Caco-2 (cell line): ENCODE results near the gene CNTNAP5. TPM values are rescaled to one million over a fixed set of nuclear protein-coding genes. Genes with fewer than 3 reads are reported as not detected.

Experiments used
- BruUV-seq: library from RNA; stranded (reverse); fragments of 400-500 nt; replicated peaks from 2 replicates; lab custom pipeline; 2021; lab: Mats Ljungman, UMichigan
- CTCF ChIA-PET: fragments of 300-600 bp; sonication (Branson Sonifier 250); formaldehyde crosslinking; loops from one replicate; lab custom pipeline; 2022; ENCODE audit warnings: antibody characterized with exemption; lab: Charles Lee
- POLR2A ChIA-PET: fragments of 300-600 bp; sonication (Branson Sonifier 250); formaldehyde crosslinking; loops from one replicate; lab custom pipeline; 2022; ENCODE audit warnings: antibody characterized with exemption; lab: Charles Lee
- DNase-seq, 2 experiments: peaks; one replicate each; pipeline versions ENCODE4 v3.0.0 to v3.0.0-alpha.2; 2020 to 2022
- H3K27me3 ChIP-seq: replicated peaks from 2 replicates; pipeline ENCODE4 v1.6.0; 2011; ENCODE audit warnings: low read length; ENCODE audit not compliant: control insufficient read depth, insufficient read depth
- H3K36me3 ChIP-seq: 2 replicates; pipeline ENCODE4 v1.5.1; 2011; ENCODE audit warnings: low read length; ENCODE audit not compliant: control insufficient read depth, insufficient read depth
- H3K4me1 ChIP-seq: fragments of 250-450 bp; sonication (Bioruptor Pico); 2 replicates; pipeline ENCODE4 v1.5.1; 2020; ENCODE audit warnings: mild to moderate bottlenecking
- H3K4me3 ChIP-seq: 2 replicates; pipeline ENCODE4 v1.5.1; 2011; ENCODE audit warnings: low read depth, mild to moderate bottlenecking, control low read depth, low read length
- H3K9me3 ChIP-seq: fragments of 250-450 bp; sonication (Bioruptor Pico); 2 replicates; pipeline ENCODE4 v1.5.1; 2020; ENCODE audit warnings: mild to moderate bottlenecking, moderate library complexity
- H3K27ac Mint-ChIP-seq: one replicate; pipeline ENCODE4 v1.8.0; 2022; ENCODE audit warnings: mixed read lengths; ENCODE audit not compliant: unreplicated experiment
- H3K27me3 Mint-ChIP-seq: one replicate; pipeline ENCODE4 v1.8.0; 2022; ENCODE audit warnings: mixed read lengths; ENCODE audit not compliant: insufficient read depth, unreplicated experiment
- H3K36me3 Mint-ChIP-seq: one replicate; pipeline ENCODE4 v1.8.0; 2022; ENCODE audit warnings: mild to moderate bottlenecking, mixed read lengths; ENCODE audit not compliant: insufficient read depth, unreplicated experiment
- H3K4me1 Mint-ChIP-seq: one replicate; pipeline ENCODE4 v1.8.0; 2022; ENCODE audit warnings: low read depth, mixed read lengths; ENCODE audit not compliant: unreplicated experiment
- H3K4me3 Mint-ChIP-seq: one replicate; pipeline ENCODE4 v1.8.0; 2022; ENCODE audit warnings: mild to moderate bottlenecking, moderate library complexity, mixed read lengths; ENCODE audit not compliant: unreplicated experiment
- H3K9me3 Mint-ChIP-seq: one replicate; pipeline ENCODE4 v1.8.0; 2022; ENCODE audit warnings: mixed read lengths; ENCODE audit not compliant: unreplicated experiment
- intact Hi-C: fragments of 100-400 bp; cut with micrococcal nuclease; formaldehyde crosslinking; loops from one replicate; pipeline ENCODE4 v1.10.0; 2022; ENCODE audit not compliant: unreplicated experiment
- total RNA-seq: library from RNA; stranded (reverse); gene quantifications from 2 replicates; pipeline ENCODE4 v1.2.3, GENCODE V29; 2022
- TF ChIP-seq, protein P1 (sequence below), 2 experiments: fragments of 200-600 bp in 1 of 2; IDR thresholded peaks; 1 replicate in 1 of 2; 2 replicates in 1 of 2; pipeline versions ENCODE4 v1.5.1 to v1.8.0; 2011 to 2022; ENCODE audit warnings: antibody characterized with exemption in 1 of 2, control low read depth in 1 of 2, inconsistent platforms in 1 of 2, low read depth in 1 of 2, low read length in 1 of 2, mild to moderate bottlenecking in 1 of 2, moderate library complexity in 1 of 2; ENCODE audit not compliant: insufficient read depth in 1 of 2, severe bottlenecking in 1 of 2, unreplicated experiment in 1 of 2

The CNTNAP5 gene
- total RNA-seq, 1 experiment from 2014 or later, result 0.14 TPM

GRCh38 chr2:124066776-124067175, 41.7 kb downstream of the CNTNAP5 start:
- no peaks in the 10 kb centered on the region for H3K27me3 ChIP-seq
- no peaks in the 10 kb centered on the region for H3K36me3 ChIP-seq
- H3K4me3 ChIP-seq, result no peak overlapping the region
- no peak overlapping the region for H3K4me3 Mint-ChIP-seq
- no peak for DNase-seq
- H3K4me1 Mint-ChIP-seq, result no peaks in the 10 kb centered on the region
- no TSS peak for BruUV-seq
- intact Hi-C loops, result no loop called here
- no peak overlapping the region for H3K27ac Mint-ChIP-seq
- H3K9me3 Mint-ChIP-seq, result peaks cover 14% of the 10 kb centered on the region
- no peaks in the 10 kb centered on the region for H3K9me3 ChIP-seq
- H3K27me3 Mint-ChIP-seq, result no peaks in the 10 kb centered on the region
- no peaks in the 10 kb centered on the region for H3K36me3 Mint-ChIP-seq
- CTCF ChIA-PET, result no interaction called here
- TF ChIP-seq, protein P1, sequence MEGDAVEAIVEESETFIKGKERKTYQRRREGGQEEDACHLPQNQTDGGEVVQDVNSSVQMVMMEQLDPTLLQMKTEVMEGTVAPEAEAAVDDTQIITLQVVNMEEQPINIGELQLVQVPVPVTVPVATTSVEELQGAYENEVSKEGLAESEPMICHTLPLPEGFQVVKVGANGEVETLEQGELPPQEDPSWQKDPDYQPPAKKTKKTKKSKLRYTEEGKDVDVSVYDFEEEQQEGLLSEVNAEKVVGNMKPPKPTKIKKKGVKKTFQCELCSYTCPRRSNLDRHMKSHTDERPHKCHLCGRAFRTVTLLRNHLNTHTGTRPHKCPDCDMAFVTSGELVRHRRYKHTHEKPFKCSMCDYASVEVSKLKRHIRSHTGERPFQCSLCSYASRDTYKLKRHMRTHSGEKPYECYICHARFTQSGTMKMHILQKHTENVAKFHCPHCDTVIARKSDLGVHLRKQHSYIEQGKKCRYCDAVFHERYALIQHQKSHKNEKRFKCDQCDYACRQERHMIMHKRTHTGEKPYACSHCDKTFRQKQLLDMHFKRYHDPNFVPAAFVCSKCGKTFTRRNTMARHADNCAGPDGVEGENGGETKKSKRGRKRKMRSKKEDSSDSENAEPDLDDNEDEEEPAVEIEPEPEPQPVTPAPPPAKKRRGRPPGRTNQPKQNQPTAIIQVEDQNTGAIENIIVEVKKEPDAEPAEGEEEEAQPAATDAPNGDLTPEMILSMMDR (IDR thresholded peaks at IDR 0.05; ENCODE audit: insufficient read depth in 1 of 2, low read depth in 1 of 2, low read length in 1 of 2, severe bottlenecking in 1 of 2, unreplicated experiment in 1 of 2), result no peak
- no peaks in the 10 kb centered on the region for H3K4me1 ChIP-seq
- POLR2A ChIA-PET, result no interaction called here

DNA sequence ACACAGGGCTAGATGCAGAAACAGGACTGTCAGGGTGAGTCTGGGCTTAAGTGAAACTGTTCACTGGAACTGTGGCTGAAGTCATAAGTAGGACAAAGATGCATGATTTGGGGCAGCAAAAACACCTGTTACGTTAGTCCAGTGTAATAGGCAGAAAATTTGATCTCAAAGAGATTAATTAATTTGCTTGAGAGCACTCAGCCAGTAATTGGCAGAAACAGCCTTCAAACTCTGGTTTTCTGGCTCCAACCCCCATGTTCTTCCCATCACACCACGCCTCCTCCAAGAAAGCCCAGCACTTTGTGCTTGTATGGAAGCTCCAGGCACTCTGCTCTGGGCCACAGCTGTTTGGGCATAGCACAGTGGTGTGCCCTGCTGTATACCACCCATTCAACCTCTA, 54.0 kb downstream of the CNTNAP5 start:
- ChIA-PET CTCF (no interaction called here), POLR2A (no interaction called here)
- H3K27ac Mint-ChIP-seq, result no peak overlapping the region
- intact Hi-C loops, result no loop called here
- no TSS peak for BruUV-seq
- H3K9me3 ChIP-seq, result no peaks in the 10 kb centered on the region
- H3K4me1 ChIP-seq, result peaks cover 8% of the 10 kb centered on the region
- H3K9me3 Mint-ChIP-seq, result no peaks in the 10 kb centered on the region
- H3K4me1 Mint-ChIP-seq, result no peaks in the 10 kb centered on the region
- no peak overlapping the region for H3K4me3 Mint-ChIP-seq
- no peaks in the 10 kb centered on the region for H3K36me3 Mint-ChIP-seq
- no peaks in the 10 kb centered on the region for H3K27me3 Mint-ChIP-seq
- no peaks in the 10 kb centered on the region for H3K27me3 ChIP-seq
- no peak for DNase-seq
- H3K36me3 ChIP-seq, result no peaks in the 10 kb centered on the region
- TF ChIP-seq, protein P1 (IDR thresholded peaks at IDR 0.05; ENCODE audit: insufficient read depth in 1 of 2, low read depth in 1 of 2, low read length in 1 of 2, severe bottlenecking in 1 of 2, unreplicated experiment in 1 of 2), result no peak
- no peak overlapping the region for H3K4me3 ChIP-seq

GRCh38 chr2:124080281-124081153, 55.4 kb downstream of the CNTNAP5 start:
- H3K4me1 Mint-ChIP-seq, result no peaks in the 10 kb centered on the region
- CTCF ChIA-PET, result no interaction called here
- Histone ChIP-seq H3K9me3 (no peaks in the 10 kb centered on the region), H3K27me3 (no peaks in the 10 kb centered on the region), H3K36me3 (no peaks in the 10 kb centered on the region), H3K4me1 (peaks cover 8% of the 10 kb centered on the region), H3K4me3 (no peak overlapping the region)
- TF ChIP-seq, protein P1 (IDR thresholded peaks at IDR 0.05; ENCODE audit: insufficient read depth in 1 of 2, low read depth in 1 of 2, low read length in 1 of 2, severe bottlenecking in 1 of 2, unreplicated experiment in 1 of 2), result no peak
- no peak for DNase-seq
- no peaks in the 10 kb centered on the region for H3K36me3 Mint-ChIP-seq
- H3K4me3 Mint-ChIP-seq, result no peak overlapping the region
- peaks cover 6% of the 10 kb centered on the region for H3K9me3 Mint-ChIP-seq
- no TSS peak for BruUV-seq
- H3K27me3 Mint-ChIP-seq, result no peaks in the 10 kb centered on the region
- POLR2A ChIA-PET, result no interaction called here
- intact Hi-C loops, result loop anchor here (2.0 kb wide), 1 partner anchor 32 kb away; no protein-coding TSS in a partner anchor
- no peak overlapping the region for H3K27ac Mint-ChIP-seq
